Measurements from ENCODE around the gene TRMT2B.
"Not testable (repeated sequence)": the region's sequence is repeated elsewhere in the genome, so short reads cannot be mapped to it uniquely, and the experiment has no call there.

TRMT2B gene, protein sequence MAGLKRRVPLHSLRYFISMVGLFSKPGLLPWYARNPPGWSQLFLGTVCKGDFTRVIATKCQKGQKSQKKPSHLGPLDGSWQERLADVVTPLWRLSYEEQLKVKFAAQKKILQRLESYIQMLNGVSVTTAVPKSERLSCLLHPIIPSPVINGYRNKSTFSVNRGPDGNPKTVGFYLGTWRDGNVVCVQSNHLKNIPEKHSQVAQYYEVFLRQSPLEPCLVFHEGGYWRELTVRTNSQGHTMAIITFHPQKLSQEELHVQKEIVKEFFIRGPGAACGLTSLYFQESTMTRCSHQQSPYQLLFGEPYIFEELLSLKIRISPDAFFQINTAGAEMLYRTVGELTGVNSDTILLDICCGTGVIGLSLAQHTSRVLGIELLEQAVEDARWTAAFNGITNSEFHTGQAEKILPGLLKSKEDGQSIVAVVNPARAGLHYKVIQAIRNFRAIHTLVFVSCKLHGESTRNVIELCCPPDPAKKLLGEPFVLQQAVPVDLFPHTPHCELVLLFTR

DNA sequence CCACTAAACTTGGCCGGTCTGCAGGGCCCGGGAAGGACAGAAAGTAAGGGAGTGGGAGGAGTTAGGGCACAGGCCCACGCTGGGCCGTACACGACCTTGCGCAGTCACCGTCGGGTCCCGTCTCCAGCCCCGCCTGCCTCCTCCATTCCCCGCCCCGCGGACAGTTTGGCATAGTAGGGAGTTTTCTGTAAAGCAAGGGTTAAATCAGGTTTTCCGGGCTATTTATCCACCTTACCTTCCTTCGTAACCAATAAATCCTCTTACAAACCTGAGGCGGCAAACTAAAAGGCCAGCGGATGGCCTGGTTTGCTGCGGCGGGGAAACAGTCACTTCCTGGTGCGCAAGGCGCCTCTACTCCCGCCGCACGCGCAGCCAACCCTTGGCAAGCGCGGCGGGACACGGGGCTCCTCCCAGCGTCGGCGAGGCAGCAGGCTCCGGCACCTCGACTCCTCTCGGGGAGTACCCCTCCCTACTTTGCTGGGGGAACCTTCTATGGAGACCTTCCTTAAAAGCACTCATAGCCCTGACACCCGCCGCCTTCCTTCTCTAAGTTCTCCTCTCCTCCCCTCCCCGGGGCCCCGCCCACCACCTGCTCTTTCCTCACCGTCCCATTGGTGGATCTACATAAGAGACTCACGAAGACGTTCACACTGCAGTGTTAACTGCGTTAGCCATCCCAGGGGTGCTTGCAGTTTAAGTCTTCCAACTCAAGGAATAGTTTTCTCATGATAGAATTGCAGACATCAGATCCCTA, at the start of gene TRMT2B:
Gene TRMT2B, minus strand, starts transcription at position 563 of the 754 bp plus-strand sequence. CDS start 9,822 bp downstream, outside the sequence.
- DNase-seq, result peak; percentile 44

- peak; percentile 91 for DNase-seq
These were observed 45.9 kb upstream of the TRMT2B start, which contains the start of gene CENPI for GRCh38 chrX:101097546-101098453. CENPI (plus strand) TSS chrX:101098204; CDS start chrX:101101071, 2,867 bp downstream.

DNA sequence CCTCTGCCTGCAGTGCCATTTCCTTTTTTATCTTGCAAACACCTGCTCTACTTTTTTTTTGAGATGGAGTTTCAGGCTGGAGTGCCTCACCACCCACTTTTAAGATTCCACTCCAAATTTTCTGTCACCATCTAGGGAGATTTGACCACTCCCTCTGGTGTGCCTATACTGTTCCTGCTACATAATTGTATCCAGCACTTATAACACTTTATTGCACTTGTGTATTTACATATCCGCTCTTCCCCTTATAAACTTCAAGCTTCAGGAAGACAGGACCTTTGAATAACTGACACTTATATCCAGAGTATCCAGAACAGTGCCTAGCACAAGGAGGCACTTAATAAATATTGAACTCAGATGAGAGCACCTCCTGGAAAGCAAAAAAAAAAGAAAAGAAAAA, 39.9 kb upstream of the TRMT2B start:
- no peak for DNase-seq

- DNase-seq, result no peak
These were observed 29.3 kb upstream of the TRMT2B start for GRCh38 chrX:101081231-101081630.

DNA sequence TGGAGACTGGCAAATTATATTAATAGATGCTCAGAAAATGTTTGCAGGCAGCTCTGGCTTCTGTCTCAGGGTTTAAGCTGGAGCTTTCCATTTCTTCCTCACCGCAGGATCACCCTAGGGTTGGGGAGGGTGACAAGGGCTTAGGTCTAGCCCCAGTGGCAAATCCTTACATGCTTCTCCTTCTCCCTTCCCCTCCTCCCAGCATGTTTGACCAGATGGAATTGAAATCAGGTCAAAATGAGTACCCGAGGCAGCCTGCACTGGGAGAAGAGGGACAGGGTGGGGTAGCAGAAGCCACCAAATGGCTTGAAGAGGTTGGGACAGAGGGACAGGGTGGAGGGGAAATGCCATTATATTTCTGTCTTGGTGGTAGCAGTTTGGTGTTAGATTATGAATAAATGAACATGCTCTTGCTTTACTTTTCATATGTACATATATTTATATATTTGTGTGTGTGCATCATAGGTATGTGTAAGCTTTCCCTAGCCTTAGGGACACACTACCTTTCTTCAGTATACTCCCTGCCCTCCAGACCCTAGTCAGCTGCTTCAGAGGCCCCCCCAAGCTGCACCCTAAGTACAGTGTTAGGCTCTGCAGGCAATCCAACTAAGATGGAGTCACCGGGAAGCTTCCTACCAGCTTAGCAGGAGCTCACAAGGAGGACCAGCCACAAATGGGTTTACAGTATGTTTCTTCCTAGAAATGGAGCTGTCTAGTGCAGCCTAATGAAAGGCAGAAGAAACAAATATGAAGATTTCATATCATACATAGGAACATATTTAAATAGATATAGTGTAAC, 28.6 kb upstream of the TRMT2B start:
- no peak for DNase-seq

DNA sequence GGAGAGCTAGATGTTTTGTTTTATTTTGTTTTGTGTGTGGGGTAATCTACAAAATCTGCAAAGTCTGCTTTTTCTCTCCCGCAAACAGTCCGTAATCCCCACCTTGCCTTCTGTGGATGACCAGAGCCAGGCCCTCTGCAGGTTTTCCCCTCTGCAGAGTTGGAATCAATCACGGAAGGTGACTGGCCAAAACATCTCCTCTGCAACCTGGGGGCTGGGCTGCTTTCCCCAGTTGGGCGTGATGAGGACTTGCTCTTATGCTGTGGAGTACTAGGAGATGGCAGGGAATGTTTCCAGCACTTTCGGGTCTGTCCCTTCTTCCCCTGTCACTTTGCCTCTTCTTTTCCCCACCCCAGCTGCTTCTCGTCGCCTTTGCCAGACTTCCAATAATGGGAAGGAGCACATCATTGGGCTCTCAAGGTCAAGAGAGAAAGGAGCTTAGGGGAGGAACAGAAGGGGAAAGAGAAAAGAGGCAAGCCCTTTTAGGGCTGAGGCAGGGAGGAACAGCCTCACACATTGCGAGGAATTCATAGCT, 27.9 kb upstream of the TRMT2B start:
- no peak for DNase-seq

DNA sequence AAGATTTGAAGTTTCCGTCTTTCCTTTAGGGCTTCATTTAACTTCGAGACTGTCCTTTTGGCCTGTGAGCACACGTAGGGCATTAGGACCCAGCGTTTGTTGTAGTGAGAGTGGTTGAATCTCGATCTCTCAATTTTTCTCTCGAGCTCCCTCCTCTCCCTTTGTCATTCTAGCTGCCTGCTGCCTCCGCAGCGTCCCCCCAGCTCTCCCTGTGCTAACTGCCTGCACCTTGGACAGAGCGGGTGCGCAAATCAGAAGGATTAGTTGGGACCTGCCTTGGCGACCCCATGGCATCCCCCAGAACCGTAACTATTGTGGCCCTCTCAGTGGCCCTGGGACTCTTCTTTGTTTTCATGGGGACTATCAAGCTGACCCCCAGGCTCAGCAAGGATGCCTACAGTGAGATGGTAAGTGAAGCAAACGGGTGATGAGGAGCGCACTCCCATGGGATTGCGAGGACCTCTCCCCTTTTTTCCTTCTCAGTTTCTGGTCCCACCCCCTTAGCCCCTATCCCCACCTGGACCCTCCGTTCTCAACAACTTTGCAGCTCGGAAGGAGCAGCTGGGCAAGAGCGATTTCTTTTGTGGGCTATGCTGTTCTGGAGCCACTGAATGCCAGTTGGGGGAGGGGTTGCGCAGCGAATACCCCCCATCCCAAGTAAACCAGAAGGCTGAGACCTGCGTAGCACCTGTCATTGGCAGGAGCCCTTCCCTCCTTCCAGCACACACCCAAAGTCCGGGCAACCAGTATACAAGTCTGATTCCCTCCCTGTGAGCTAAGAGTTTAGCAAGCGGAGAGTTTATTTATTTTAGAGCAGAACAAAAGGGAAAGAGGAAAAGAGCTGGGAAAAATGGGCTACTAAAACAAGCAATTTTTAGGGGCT, 27.0 kb upstream of the TRMT2B start, which contains the start of gene TMEM35A:
Gene TMEM35A, plus strand, starts transcription at position 164 of the 883 bp plus-strand sequence. Its CDS starts 124 bp downstream, at position 288.
- no peak for DNase-seq

DNA sequence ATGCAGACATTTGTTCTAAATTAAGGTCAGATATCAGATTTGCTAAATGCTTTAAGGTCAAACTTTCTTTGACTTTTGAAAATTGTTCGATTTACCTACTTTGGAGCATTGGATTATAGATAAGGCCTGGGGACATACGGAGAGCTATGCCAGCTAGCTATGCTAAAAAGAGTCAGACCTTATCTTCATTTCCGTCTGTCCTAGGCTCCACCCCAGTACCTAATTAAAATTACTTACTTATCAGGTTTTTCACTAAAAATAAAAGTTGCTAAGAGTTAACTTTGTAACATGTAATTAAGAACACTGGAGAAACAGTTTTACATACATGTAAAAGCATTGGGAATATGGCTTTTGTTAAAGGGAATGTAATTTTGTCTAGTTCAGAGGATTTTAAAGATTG, 19.7 kb upstream of the TRMT2B start:
- no peak for DNase-seq

DNA sequence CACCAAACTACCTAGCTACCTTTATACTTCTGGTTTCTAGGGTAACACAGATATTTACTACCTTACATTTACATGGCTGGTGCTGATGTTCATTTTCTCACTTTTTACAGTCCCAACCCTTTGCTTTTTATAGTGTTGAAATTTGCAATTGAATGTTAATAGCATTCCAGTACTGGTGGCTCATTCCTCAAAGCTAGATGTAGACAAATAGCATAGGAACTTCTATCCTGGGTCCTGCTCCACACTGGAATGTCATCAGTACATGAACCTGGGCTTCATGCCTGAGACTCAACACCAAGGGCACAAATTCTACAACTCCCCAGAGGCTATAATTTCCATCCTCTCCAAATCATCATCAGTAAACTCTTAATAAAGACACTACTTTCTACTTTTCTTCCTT, 10.3 kb upstream of the TRMT2B start:
- no peak for DNase-seq

- no peak for DNase-seq
These were observed 5.3 kb upstream of the TRMT2B start for GRCh38 chrX:101057093-101057714.

- DNase-seq, result not testable (repeated sequence)
These were observed 4.6 kb upstream of the TRMT2B start for GRCh38 chrX:101056551-101056950.

DNA sequence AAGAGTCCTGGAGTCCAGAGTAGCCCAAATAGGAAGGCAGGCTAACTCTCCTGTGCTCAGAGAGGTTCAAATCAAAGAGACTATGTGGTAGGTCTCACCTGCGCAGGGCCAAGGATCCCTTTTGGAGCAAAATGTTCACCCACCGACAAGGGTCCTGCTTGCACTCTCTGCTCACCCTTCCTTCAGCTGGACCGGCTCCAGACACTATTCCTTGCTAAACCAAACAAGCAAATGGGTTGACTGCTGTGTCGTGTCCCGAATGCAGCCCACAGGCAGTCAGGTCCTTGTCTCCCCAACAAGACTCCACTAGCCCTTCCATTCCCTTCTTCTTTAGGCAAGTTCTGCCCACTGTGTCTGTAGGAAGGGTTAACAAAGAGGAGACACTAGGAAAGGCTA, 760 bp downstream of the TRMT2B start:
- no peak for DNase-seq

DNA sequence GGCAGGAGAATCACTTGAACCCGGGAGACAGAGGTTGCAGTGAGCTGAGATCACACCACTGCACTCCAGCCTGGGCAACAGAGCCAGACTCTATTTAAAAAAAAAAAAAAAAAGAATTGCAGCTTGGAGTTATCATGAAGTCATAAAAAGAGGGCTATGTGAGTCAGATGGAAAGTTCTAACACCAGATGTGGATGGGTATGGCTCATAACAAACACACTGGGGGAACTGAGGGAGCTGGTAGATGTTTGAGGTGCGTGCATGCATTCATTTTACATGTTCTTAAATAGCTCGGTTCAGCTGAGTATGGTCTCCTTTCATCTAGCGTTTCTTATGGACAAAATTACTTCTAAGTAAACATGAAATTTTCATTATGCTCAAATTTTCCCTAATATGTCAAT, 11.7 kb downstream of the TRMT2B start:
- no peak for DNase-seq

- DNase-seq, result no peak
These were observed 14.7 kb downstream of the TRMT2B start for GRCh38 chrX:101037231-101037630.

GRCh38 chrX:101029665-101030064, 22.2 kb downstream of the TRMT2B start:
- no peak for DNase-seq

- no peak for DNase-seq
These were observed 23.3 kb downstream of the TRMT2B start for GRCh38 chrX:101028562-101028961.

GRCh38 chrX:101025126-101025525, 26.8 kb downstream of the TRMT2B start:
- no peak for DNase-seq

GRCh38 chrX:101022020-101022419, 29.9 kb downstream of the TRMT2B start:
- no peak for DNase-seq

DNA sequence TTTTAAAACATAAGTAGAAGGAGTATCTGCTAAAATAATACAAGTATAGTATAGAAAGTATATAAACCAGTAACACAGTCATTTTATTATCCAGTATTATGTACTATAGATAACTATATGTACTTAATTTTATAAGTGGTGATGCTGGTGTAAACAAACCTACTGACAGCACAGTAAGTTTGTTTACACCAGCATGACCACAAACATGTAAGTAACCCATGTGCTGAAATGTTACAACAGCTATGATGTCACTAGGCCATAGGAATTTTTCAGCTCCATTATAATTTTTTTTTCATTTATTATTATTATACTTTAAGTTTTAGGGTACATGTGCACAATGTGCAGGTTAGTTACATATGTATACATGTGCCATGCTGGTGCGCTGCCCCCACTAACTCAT, 39.9 kb downstream of the TRMT2B start:
- DNase-seq, result not testable (repeated sequence)

GRCh38 chrX:101009090-101009489, 42.8 kb downstream of the TRMT2B start:
- DNase-seq, result no peak
